GM18858 (cell line): ENCODE data around the gene TIPRL.
A peak's percentile ranks its signal among the peaks of the same experiment; 100 is the strongest.
"Not testable (repeated sequence)": the region's sequence is repeated elsewhere in the genome, so short reads cannot be mapped to it uniquely, and the experiment has no call there.

Experiments
- ATAC-seq: cut with Tn5 transposase; IDR thresholded peaks from one replicate; pipeline ENCODE4 v1.9.1; 2021; ENCODE audit not compliant: unreplicated experiment

Gene TIPRL

DNA sequence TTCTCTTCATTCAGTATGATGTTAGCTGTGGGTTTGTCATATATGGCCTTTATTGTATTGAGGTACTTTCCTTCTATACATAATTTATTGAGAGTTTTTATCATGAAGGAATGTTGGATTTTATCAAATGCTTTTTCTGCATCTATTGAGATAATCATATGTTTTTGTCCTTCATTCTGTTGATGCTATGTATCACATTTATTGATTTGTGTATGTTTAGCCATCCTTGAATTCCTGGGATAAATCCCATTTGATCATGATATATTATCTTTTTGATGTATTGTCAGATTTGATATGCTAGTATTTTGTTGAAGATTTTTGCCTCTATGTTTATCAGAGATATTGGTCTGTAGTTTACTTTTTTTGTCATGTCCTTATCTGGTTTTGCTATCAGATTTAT lies 21.1 kb upstream of the TIPRL start:
- no peak for ATAC-seq

DNA sequence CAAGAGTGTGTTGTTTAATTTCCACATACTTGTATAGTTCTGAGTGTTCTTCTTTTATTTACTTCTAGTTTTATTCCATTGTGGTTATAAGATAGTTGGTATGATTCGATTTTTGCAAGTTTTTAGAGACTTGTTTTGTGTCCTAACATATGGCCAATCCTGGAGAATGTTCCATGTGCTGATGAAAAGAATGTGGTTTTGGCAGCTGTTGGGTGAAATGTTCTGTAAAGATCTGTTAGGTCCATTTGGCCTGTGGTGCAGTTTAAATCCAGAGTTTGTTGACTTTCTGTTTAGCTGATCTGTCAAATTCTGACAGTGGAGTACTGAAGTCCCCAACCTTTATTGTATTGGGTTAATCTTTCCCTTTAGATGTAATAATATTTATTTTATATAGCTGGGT lies 19.5 kb upstream of the TIPRL start:
- ATAC-seq = no peak

DNA sequence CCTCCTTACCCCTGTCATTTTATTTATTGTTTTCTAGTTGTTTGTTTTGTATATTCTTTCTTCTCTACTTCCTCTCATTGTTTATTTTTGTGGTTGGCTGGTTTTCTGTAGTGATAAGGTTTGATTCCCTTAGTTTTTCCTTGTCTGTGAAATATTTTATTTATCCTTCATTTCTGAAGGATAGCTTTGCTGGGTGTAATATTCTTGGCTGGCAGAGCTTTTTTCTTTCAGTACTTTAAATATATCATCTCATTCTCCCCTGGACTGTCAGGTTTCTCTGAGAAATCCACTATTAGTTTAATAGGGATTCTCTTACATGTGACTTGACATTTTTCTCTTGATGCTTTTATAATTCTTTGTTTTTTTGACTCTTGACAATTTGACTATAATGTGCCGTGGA lies 18.8 kb upstream of the TIPRL start:
- no peak for ATAC-seq

DNA sequence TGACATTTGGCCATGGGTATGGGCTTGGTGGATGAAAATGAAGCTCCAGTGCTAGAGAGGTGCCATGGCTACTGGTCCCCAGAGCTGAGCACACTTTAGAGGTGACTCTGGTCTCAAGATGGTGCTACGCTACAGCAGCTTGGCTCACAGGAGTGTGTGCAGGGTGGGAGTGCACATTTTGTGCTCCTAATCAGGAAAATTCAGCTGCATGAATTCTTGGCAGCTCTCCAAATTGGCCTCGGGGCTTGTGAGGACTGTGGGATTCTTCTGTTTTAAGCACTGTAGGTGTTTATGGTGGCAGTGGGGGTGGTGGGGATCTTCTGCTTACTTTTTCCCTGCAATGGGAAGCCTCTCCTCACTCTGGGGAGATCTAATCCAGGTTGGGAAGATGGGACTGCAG lies 17.3 kb upstream of the TIPRL start:
- ATAC-seq = no peak

DNA sequence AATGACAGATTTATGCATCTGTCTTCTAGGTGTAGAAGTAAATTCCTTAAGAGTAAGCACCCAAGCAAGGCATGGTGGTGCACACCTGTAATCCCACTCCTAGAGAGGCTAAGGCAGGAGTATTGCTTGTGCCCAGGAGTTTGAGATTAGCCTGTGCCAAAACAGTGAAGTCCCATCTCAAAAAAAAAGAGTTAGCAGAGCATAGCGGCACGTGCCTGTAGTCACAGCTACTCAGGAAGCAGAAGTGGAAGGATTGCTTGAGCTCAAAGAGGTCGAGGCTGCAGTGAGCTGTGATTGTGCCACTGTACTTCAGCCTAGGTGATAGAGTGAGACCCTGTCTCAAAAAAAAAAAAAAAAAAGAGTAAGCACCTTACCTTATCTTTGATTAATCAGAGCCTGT lies 15.1 kb upstream of the TIPRL start:
- no peak for ATAC-seq

DNA sequence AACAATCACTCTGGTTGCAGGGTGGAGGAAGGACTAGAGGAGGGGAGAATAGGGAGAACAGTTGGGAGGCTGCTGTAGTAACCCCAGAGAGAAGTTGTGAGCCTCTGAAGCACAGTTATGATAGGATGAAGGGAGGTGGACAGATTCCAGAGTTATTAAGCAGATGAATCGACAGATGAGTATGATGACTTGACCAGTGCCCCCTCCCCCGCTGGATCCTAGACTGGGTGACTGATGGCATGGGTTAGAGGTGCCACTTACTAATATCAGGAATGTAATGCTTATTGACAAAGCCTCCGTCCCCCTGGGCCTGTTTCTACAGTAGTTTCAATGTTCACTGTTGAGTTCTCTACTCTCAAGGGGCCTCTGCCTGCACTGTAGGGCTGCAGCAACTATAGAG lies 14.0 kb upstream of the TIPRL start:
- ATAC-seq = no peak

DNA sequence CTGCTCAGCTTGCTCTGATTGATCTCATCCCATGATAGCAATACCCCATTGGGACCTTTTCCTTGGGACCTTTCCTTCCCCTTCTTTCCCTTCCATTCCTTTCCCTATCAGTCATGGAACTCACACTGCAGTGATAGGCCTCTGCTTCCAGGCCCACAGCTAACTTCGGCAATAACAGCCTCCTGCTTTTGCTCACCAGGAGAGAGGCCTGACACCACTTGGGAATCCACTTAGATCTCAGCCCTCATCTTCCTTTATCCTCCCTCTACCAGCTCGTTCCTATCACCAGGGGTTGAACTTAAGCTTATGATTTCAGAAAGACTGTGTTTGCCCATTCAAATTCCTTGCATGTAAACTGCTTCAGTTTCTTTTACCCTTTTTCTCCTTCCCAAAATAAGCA lies 11.0 kb upstream of the TIPRL start:
- ATAC-seq = no peak

DNA sequence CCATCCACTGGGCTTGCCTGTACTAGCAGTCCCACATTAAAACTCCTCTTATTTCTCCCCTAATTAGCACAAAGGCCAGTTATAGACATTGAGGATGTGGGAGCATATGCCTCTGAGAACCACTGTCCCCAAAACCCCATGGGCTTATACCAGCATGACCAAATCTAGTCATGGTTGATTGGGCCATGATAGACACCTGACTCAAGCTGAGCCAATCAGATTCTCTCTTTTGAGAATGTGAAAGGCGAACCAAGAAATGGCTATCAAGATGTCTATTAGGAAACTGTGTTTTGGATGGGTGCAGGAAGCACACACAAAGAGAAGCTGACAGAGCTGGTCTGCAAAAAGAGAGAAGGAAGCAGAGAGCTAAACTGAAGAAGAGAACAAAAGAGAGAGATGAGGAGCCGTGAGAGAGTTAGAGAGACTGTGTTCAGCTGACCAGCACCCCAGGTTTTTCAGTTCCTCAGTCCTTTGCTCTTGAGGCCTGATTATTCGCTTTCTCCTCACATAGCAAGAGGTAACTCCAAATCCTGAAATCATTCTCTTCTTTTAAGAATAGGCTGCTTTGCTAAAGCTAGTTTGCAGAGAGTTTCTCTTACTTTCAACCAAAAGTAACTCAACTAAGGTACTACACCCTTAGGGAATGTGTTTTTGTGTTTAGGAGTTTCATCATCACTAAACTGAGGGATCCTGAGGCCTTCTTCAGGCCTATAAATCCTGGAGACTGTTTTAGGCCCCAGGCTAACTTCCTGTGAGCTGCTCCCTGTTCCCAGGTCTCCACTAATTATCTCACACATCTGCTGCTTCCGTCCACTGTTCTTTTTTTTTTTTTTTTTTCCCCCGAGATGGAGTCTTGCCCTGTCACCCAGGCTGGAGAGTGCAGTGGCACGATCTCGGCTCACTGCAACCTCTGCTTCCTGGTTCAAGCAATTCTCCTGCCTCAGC lies 7.9 kb upstream of the TIPRL start:
- ATAC-seq = no peak

DNA sequence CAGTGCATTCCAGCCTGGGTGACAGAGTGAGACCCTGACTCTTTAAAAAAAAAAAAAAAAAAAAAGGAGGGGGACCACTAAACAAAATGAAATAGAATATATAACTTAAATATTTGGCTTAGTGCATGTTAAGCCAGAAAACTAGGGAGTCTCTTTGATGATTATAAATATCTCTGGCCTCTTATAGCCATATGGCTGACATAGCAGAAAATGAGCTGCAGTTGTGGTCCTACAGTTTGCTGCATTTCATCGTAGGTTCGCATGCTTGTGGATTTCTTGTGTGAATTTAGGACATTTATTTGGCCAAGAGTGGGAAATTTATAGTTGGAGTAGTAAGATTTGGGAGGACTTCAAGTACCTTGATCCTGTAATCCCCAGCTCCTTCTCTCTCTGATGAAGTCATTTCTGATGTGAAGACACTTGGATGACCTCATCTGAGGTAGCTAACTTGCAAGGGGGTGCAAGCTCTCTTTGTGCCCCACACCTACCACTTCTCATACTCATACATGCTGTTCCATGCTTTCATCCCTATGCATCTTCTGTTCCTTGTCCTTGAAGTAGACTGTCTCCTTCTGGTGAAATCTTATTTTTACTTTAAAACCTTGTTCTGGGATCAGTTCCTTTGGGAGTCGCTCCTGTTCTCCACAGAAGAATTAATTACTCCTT lies 6.4 kb upstream of the TIPRL start:
- ATAC-seq = no peak

DNA sequence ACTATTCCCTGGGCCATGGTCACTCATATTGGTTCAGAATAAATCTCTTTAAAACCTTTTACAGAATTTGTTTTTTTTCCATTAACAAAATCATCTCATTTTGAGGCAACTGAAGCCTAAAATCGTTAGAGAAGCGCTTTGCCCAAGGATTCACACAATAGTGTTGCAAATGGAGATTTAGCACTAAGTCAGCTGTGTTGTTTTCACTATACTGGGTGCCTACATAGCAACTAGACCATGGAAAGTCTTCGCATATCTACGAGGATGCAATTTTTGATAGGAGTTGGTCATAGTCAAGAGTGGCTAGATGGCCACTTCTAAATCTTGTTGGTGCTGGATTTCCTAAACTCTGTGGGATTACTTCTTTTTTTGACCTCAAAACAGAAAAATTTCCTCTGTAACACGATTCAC lies 530 bp upstream of the TIPRL start:
- ATAC-seq = peak; percentile 7

DNA sequence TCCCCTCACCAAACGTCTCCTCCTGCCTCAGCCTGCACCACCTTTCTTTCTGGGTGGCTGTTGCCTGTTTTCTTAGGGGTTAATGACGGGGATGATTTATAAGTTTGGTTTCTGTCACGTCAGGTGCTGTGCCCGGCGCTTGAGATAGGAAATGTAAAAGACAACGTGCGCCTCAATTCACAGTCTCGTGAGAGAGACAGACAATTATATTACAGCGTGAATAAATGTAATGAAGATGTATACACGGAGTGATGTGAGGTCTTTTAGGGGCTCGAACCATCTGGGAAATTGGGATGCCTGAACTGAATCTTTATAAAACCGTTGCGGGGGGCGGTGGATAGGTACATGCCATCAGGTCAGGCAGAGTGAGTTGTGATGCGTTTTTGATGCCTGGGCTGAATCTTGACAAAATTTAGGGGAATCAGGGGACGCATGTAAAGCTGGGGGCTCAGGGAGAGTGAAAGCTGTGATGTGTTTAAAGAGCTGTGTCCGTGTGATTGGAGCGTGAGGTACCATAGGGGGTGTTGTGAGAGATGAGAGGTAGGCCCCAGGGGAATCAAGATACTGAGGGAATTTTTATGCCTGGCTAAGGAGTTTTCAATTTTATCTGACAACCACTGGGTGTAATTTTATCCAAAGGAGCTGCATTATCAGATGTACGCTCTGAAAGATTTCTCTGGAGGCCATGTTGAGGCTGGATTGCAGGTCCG lies 831 bp downstream of the TIPRL start:
- no peak for ATAC-seq

DNA sequence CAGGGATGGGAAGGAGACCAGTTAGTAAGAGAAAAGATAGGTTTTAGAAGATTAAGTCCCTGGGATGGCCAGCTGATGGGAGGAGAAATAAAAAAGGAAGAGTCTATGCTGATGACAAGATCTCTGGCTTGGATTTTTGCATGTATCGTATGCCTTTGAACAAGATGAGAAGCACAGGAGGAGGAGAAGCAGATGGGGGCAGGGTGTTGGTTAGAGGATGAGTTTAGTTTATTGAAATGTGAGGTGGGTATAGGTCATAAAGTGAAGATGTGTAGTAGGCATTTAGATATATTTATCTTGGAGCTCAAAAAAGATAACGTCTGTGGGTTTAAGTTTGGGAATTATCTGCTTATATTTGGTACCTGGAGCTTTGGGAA lies 1.4 kb downstream of the TIPRL start:
- ATAC-seq = no peak

DNA sequence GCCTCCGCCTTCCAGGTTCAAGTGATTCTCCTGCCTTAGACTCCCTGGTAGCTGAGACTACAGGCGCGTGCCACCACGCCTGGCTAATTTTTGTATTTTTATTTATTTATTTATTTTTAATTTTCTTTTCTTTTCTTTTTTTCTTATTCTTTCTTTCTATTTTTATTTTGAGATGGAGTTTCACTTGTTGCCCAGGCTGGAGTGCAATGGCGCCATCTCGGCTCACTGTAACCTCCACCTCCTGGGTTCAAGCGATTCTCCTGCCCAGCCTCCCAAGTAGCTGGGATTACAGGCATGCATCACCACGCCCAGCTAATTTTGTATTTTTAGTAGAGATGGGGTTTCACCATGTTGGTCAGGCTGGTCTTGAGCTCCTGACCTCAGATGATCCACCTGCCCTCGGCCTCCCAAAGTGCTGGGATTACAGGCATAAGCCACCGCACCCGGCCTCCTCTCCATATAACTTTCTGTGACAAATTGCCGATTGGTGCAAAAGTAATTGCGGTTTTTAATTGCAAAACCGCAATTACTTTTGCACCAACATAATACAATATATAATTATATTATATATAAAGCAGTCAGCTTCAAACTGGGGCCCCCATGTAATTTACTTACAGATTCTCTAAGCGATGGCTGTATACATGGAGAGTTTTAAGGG lies 2.4 kb downstream of the TIPRL start:
- ATAC-seq = not testable (repeated sequence)

DNA sequence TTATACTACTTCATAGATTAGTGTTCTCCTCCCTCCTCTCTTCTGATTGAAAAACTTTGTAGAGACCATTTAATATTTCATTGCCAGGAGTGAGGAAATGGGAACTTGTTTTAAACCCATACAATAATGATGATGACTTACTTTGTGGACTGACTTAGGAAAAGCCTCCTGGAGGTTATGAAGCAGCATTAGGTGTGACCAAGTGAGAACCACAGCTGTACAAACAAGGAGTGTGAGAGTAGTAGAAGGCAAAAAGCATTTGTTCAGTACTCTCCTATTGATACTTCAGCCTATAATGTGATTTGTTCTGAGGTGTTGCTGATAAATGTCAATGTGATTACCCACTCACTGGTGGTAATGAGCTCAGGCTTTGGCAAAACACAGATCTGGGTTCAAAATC lies 8.4 kb downstream of the TIPRL start:
- no peak for ATAC-seq

DNA sequence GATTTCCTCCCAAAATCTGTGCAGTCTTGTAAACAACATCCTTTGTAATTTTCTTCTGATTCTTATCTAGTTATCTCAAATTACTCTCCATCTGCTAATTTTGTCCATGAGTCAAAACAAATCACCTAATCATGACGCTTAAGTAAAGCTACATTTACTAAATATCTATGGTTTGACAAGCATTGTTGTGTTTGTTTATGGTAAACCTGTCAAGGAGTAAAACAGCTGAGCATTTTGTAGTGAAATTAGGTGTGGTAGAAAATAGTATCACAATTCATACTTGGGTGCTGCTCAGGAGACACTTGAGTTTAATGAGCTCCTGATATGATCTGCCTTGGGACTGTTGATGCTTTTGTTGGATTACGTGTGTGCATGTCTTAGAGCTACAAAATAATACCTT lies 11.6 kb downstream of the TIPRL start:
- no peak for ATAC-seq

DNA sequence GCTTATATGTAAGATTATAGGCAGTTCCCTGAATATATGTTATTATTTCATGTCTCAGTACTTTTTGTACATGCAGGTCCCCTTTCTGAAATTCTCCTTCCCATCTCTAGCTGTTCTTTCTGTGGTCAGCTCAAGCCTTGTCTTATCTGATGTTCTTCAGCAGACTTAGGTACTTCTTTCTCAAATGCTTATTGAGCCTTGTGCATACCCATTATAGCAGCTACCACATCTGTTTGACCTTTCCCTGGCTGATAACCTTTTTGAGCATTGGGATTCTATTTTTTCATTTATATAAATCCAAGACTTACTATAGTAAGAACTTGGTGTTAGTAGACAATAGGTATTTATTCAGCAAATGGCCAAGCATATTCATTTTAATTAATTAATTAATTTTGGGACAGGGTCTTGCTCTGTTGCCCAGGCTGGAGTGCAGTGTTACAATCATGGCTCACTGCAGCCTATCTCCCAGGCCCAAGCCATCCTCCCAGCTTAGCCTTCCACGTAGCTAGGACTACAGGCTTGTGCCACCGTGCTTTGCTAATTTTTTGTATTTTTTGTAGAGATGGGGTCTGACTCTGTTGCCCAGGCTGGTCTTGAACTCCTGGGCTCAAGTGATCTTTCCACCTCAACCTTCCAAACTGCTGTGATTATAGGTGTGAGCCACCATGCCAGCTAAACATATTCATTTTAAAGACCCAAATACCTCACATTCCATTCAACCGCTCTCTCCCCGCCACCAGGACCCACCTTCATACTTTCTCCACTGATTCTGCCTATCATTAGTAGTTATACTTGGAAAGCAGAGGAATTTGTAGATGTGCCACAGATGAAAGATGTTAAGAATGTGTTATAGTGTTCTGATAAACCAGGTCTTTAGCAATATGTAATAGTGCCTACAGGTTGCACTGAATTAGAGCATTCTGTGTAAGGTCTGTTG lies 16.7 kb downstream of the TIPRL start:
- no peak for ATAC-seq

DNA sequence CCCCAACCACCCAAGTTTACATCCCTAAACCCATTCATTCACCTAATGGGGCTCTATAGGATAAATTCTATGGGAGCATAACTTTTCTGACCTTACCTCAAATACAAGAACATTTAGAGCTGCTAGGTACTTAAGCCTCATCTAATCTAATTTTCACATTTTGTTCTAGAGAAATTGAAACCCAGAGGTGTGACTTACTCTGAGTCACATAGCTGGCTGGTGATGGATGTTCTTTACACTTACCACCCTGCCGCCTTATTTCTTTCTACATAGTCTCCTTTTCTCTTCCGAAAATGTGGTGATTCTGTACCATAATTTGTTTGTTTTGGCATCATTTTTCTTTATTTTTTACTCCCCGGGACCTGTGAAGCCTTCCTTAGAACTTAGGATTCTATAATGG lies 20.3 kb downstream of the TIPRL start:
- no peak for ATAC-seq

DNA sequence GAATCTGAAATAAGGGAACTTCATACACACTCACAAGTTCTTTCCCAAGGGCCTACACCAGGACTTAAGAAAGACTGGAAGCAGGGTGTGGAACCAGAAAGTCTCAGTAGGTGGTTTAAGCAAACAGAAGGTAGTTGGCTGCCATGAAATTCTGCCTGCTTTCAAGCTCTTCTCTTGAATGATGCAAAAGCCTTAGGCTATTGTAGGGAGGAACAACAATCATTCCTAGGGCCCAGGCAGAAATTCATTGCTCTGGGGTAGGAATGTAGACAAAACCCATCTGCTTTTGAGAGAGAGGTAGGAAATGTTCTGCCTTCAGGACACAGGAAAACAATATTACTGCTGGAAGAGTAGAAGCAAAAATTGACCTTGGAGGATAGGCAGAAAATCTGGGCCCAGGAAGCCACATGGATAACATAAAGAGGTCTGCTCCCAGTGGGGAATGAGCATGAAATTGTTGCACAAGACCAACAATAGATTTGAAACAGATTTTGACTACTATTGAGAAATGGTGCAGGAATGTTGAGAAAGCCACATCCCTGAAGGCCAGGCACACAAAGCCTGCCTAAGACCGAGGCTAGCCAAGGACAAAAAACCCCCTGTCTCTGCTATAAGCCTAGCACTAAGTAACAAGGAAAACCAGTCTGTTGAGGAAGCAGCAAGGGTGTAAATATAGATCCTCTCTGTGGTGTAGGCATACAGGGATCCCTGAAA lies 24.3 kb downstream of the TIPRL start:
- ATAC-seq = no peak

DNA sequence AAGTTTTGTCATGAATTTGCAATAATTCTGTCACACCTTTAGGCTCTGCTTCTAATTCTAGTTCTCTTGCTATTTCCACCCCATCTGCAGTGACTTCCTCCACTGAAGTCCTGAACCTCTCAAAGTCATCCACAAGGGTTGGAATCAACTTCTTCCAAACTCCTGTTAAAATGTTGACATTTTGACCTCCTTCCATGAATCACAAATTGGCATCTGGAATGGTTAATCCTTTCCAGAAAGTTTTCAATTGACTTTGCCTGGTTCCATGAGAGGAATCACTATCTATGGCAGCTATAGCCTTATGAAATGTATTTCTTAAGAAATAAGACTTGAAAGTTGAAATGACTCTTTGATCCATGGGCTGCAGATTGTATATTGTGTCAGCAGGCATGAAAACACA lies 27.3 kb downstream of the TIPRL start:
- ATAC-seq = no peak

DNA sequence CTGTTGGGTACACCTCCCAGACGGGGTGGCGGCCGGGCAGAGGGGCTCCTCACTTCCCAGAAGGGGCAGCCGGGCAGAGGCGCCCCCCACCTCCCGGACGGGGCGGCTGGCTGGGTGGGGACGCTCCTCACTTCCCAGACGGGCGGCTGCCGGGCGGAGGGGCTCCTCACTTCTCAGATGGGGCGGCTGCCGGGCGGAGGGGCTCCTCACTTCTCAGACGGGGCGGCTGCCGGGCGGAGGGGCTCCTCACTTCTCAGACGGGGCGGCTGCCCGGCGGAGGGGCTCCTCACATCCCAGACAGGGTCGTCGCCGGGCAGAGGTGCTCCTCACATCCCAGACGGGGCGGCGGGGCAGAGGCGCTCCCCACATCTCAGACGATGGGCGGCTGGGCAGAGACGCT lies 28.9 kb downstream of the TIPRL start:
- not testable (repeated sequence) for ATAC-seq
